NCI-H128 (cell line): ENCODE measurements around the gene DNAH11.

Experiments used
- DNase-seq: peaks from one replicate; lab custom pipeline; 2025; ENCODE audit not compliant: unreplicated experiment; lab: John Stamatoyannopoulos, UW

The DNAH11 gene

GRCh38 chr7:21947946-21948345 is 405.1 kb downstream of the DNAH11 start:
- DNase-seq: no peak

- DNase-seq: no peak
Measured at GRCh38 chr7:21948364-21948763, 405.5 kb downstream of the DNAH11 start.

DNA sequence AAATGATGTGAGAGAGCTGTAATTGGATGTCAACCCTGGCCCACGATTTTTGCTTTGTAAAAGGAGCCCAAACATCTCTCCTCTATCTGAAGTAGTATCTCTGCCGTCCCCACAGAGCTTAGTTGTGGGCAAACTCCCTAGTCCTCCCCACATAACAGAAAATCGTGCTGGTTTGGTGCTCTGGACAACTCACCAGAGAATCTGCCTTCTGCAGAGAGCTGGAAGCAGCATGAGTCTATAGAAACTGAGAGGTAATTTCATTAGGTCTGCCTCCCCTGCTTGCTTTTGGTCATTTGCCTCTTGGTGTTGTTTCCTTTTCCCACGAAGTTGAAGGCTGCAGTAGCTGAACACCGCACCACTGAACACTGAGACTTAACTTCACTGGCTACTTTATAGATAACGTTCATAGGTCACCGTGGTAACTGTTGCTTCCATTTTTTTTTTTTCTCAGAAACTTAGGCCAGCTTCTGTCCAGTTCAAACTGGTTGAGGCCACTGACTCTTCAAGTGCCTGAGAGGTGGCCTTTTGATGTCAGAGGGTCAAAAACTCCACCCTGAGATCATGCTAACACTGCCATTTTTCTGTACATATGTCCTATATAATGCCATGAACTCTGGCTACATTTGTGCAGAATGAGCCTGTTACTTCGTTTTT is 406.2 kb downstream of the DNAH11 start:
- DNase-seq: no peak
